GM18511 (cell line): ENCODE data around the gene SH2B3.

ENCODE experiments used
- ATAC-seq: cut with Tn5 transposase; IDR thresholded peaks from one replicate; pipeline ENCODE4 v1.9.1; 2021; ENCODE audit warnings: mild to moderate bottlenecking, moderate library complexity; ENCODE audit not compliant: unreplicated experiment

The SH2B3 gene

GRCh38 chr12:111426344-111427185, 20.8 kb downstream of the SH2B3 start:
- ATAC-seq = no peak

DNA sequence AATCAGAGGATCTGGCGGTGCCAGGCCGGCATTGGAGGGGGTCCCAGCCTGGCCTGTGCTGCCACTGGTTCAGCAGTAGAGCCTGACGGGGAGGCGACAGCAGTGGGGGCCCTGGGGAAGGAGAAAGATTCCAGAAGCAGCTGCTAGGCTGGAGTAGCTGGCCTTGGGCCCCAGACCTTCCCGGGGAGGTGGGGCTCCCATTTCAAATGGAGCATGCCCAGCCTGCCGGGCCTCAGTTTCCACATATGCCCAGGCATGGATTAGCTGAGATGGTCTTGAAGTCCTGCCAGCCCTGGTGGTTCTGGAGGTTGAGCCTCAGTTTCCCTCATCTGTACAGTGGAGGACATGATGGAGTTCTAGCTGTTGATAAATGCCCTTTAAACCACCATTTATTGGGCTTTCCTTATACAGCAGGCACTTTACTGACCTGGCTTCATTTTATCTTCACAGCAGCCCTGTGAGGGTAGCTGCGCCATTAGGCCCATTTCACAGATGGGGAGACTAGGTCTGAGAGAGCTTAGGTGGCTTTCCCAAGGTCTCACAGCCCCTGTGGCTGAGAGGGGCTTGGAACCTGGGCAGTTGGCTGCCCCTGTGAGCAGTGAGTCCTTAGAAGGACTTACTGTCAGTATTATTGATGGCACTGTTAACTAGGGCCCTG, 21.8 kb downstream of the SH2B3 start:
- ATAC-seq = no peak

DNA sequence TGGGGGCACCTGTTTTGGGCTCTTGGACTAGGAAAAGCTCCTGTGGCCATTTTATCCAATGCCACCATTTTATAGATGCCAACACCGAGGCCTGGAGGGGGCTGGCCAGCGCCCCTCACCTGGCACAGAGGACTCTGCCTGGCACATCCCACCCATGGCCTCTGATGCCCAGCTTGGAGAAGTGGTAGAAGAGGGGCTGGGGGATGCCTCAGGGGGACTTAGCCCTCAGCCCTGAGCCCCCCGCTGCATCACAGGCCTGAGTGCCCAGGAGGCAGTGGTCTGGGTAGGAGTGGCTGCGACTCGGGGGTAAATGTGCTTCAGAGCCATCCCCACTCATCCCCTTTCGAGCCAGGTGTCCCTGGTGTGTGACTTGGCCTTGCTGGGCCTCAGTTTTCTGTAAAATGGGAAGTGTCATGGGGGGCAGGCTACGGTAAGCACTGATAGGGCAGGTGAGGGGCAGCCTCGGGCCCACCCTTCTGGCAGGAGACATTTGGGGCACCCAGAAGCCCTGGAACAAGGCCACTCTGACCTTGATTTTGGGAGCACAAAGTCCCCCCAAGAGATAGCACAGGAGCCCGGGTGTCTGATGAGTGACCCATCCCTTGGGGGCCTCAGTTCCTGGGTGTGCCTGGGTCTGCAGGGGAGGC, 22.5 kb downstream of the SH2B3 start:
- no peak for ATAC-seq

GRCh38 chr12:111428728-111429175, 23.0 kb downstream of the SH2B3 start:
- ATAC-seq = no peak

- ATAC-seq = peak; percentile 32
These were observed 24.2 kb downstream of the SH2B3 start for GRCh38 chr12:111429828-111430432.

GRCh38 chr12:111430433-111431353, 25.0 kb downstream of the SH2B3 start:
- ATAC-seq = no peak

GRCh38 chr12:111431772-111432171, 26.0 kb downstream of the SH2B3 start:
- no peak for ATAC-seq

- ATAC-seq = no peak
These were observed 28.3 kb downstream of the SH2B3 start for GRCh38 chr12:111434049-111434448.

- peak; percentile 80 for ATAC-seq
These were observed 29.1 kb downstream of the SH2B3 start for GRCh38 chr12:111434680-111435338.

DNA sequence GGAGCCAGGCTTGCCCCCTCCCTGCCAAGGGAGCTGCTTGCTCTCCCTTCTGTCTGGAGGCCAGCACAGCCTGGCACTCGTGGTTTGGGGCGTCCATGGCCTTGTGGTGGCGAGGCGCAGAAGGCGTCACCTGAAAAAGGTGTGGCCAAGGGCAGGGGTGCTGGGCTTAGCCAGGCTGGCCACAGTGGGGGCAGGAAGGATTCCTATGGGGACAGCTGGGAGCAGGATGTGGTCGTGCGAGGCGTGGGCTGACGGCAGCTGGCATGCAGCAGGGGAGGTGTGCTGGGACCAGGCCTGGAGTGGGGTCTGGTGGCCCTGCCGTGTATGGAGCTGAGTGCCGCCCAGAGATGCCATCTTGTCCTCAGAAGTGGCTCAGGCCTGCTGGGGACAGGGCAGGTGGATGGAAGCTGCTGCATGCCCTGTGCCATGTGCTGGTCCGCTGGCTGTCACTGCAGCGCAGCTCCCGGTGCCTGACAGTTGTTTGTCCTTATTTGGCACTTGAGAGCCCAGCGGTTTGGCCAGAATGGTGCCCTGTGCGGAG, 30.0 kb downstream of the SH2B3 start:
- no peak for ATAC-seq

GRCh38 chr12:111436266-111436665, 30.5 kb downstream of the SH2B3 start:
- ATAC-seq = no peak

DNA sequence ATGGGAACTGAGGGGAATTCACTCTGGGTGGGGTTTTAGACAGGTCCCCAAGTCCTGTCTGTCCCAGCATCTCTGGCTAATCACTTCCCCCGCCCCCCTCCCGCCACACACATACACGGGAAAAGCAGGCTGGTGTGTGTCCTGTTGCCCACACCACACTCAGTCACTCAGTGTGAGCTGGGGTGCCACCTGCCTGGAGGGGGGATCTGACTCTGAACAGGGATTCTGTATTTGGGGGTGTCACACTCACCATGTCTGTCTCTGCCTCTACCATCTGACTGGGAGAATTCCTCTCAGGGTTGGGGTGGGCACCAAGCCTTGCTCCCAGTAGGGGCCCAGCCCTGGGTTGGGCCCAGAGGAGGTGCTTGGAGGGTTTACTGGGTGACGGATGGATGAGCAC, 31.1 kb downstream of the SH2B3 start:
- ATAC-seq = no peak

GRCh38 chr12:111437816-111438454, 32.2 kb downstream of the SH2B3 start:
- ATAC-seq = no peak

DNA sequence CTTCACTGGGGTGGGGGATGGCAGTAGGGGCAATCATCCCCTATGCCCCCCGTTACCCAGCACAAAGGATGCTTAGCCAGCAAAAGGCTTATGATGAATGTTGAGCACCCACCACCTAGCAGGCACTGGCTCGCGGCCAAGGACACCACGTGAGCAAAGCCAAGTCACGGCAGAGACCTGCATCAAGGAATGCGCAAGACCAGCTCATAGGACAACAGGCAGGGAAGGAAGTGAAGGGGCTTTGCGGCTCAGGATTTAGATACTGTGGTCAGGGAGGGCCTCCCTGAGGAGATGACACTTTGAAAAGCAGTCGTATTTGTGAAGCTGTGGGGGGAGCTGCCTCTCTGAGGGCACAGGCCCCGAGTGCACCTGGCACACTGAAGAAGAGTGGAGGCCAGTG, 32.8 kb downstream of the SH2B3 start:
- no peak for ATAC-seq

DNA sequence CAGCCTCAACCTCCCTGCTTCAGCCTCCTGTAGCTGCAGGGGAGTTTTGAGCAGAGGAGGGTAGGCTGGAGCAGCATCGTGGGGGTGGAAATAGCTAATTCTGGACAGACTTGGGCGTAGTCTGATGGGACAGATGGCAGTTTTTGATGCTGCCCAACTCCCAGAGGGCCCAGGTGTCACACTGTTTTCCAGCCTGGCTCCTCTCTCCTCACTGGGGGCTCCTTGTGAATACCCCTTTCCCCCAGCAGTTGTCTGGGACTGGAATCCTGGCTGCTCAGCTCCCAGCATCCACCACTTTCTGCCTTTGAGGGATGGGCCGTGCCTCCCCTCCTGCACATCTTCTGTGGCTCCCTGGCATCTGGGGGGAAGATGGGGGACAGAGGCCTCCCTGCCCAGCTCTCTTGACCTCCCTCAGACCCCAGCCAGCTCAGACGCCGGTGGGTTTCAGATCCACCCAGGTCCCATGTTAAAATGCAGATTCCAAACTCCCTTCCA, 34.0 kb downstream of the SH2B3 start:
- ATAC-seq = no peak

DNA sequence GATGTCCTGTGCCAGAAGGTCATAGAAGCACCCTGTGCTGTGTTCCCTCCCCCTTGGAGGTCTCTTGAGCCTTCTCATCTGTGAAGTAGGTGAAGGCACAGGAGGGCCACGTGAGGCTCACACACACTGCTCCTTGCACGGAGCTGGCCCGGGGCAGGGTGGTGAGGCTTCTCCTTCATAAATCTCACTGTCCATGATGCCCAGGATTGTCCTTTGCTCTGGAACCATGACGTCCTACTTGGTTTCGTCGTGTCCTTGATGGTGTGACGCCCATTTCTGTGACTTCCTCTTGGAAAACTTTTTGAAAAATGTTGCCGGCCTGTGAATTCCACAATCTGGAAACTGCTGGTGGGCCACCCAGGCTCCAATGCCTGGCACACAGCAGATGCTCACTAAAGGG, 34.4 kb downstream of the SH2B3 start:
- ATAC-seq = no peak

DNA sequence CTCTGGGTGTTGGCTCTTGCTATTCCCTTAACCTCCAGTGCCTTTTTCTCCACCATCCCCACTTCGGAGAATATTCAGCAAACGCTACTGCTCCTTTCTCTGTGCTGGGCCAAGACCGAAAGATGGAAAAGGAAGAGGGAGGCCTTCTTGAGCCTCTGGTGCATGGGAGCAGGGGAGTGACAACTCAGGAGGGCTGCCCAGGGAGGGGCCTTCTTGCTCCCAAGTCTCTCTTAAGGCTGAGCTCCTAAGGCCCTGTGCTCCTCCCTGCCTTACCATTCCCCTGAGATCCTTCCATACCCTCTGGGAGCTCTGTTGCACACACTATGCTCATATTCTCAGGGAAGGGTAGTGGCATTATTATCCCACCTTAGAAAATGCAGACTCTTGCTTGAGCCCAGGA, 34.9 kb downstream of the SH2B3 start:
- no peak for ATAC-seq

DNA sequence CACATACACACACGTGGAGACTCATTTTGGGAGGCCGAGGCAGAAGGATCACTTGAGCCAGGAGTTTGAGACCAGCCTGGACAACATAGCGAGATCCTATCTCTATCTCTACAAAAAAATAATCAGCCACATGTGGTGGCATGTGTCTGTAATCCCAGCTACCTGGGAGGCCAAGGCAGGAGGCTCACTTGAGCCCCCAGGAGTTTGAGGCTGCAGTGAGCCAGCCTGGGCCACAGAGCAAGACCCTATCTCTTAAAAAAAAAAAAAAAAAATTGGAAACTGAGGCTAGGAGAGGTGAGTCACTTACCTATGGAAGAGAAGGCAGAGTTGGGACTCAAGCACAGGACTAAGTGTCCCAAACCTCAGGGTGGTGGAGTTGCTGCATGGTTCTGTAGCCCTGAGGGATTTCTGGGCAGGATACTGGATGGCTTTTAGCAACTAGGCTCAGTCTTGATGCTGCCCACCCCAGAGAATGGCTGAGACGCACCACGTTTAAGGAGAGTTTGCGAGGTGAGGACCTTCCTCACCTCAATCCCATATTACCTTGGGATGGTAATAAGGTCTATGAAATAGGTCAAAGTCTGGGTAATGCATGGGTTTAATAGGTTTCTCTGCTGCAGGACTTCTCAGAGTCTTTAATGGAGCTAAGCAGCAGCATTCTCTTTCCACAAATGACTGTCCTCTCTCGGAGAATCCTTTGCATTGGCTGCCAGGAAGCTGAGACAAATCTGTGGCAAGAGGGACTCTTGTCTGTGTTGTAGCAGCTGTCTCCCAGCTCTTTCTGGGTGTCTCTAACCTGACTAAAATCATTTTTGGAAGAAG, 35.6 kb downstream of the SH2B3 start:
- no peak for ATAC-seq
